ENCODE measurements around the gene LMX1A. TPM values are rescaled to one million over a fixed set of nuclear protein-coding genes. Genes with fewer than 3 reads are reported as not detected.

The LMX1A gene
- polyA plus RNA-seq, 1 donor (not counting 4 experiments of a cell fraction or from before 2014, with no cell fraction given) = not detected

DNA sequence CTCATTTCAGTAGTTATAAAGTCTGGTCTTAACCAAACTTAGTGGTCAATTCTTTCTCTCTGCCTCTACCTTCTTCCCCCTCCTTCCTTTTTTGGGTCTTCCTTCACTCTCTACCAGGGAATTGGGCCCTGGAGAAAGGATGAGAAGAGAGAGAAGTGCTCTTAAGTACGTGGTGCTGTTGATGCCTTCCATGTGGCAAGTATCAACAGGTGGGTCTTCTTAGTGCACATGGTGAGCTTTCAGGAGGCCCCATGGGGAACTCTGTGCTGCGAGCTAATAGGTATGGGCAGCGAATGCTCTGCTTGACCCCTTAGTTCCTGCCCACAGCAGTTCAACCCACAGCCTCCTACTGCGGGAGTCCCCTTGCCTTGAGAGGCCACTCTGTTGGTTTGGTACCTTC lies 39.4 kb upstream of the LMX1A start:
- no peaks in the 10 kb centered on the region for H4K20me1 ChIP-seq (ENCODE audit: control insufficient read depth, extremely low read depth, insufficient read depth, low read length)
- H3K79me2 ChIP-seq (ENCODE audit: control insufficient read depth, insufficient read depth, low read length) = no peaks in the 10 kb centered on the region
- no peaks in the 10 kb centered on the region for H3K36me3 ChIP-seq (ENCODE audit: control insufficient read depth in 2 of 2, extremely low read depth in 1 of 2, insufficient read depth in 2 of 2, low read length in 2 of 2)
- no peaks in the 10 kb centered on the region for H3K4me1 ChIP-seq (ENCODE audit: control insufficient read depth, extremely low read depth, insufficient read depth, low read length)
- no peak for FAIRE-seq
- DNase-seq (ENCODE audit: low read depth, low spot score) = no peak
- H3K4me2 ChIP-seq (ENCODE audit: control insufficient read depth, extremely low read depth, insufficient read depth, low read depth, low read length) = no peak overlapping the region
- H3K27me3 ChIP-seq (ENCODE audit: control insufficient read depth, extremely low read depth, insufficient read depth, low read length) = peaks cover 68% of the 10 kb centered on the region
- H3K9ac ChIP-seq (ENCODE audit: control insufficient read depth, extremely low read depth, insufficient read depth, low read length) = no peak overlapping the region
- no peak for TF ChIP-seq EZH2 (IDR thresholded peaks at IDR 0.05; ENCODE audit: low read length)
- TF ChIP-seq, protein P1, sequence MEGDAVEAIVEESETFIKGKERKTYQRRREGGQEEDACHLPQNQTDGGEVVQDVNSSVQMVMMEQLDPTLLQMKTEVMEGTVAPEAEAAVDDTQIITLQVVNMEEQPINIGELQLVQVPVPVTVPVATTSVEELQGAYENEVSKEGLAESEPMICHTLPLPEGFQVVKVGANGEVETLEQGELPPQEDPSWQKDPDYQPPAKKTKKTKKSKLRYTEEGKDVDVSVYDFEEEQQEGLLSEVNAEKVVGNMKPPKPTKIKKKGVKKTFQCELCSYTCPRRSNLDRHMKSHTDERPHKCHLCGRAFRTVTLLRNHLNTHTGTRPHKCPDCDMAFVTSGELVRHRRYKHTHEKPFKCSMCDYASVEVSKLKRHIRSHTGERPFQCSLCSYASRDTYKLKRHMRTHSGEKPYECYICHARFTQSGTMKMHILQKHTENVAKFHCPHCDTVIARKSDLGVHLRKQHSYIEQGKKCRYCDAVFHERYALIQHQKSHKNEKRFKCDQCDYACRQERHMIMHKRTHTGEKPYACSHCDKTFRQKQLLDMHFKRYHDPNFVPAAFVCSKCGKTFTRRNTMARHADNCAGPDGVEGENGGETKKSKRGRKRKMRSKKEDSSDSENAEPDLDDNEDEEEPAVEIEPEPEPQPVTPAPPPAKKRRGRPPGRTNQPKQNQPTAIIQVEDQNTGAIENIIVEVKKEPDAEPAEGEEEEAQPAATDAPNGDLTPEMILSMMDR (optimal IDR thresholded peaks at IDR 0.05 in 1 of 3, IDR thresholded peaks at IDR 0.05 in 1 of 3, conservative IDR thresholded peaks at IDR 0.05 in 1 of 3; ENCODE audit: extremely low read depth in 1 of 3, insufficient read depth in 2 of 3, low read length in 3 of 3) = no peak
- no peak overlapping the region for H3K27ac ChIP-seq (ENCODE audit: control insufficient read depth, insufficient read depth, low read length)
- no peak overlapping the region for H3K4me3 ChIP-seq (ENCODE audit: control insufficient read depth in 2 of 3, extremely low read depth in 1 of 3, insufficient read depth in 2 of 3, low read depth in 1 of 3, low read length in 3 of 3)
- H2AFZ ChIP-seq (ENCODE audit: control insufficient read depth, low read length) = no peak overlapping the region
- H3K9me3 ChIP-seq (ENCODE audit: control insufficient read depth, low read depth, low read length) = no peaks in the 10 kb centered on the region
- no peaks in the 10 kb centered on the region for H3K9me1 ChIP-seq (ENCODE audit: control insufficient read depth, extremely low read depth, insufficient read depth, low read length)
- dilution Hi-C loops (cut with MboI; ENCODE audit: extremely low pct_ligation_motif_present, low sequenced_read_pairs) = loop anchor here (10.0 kb wide), 1 partner anchor 199 kb away; no protein-coding TSS in a partner anchor

DNA sequence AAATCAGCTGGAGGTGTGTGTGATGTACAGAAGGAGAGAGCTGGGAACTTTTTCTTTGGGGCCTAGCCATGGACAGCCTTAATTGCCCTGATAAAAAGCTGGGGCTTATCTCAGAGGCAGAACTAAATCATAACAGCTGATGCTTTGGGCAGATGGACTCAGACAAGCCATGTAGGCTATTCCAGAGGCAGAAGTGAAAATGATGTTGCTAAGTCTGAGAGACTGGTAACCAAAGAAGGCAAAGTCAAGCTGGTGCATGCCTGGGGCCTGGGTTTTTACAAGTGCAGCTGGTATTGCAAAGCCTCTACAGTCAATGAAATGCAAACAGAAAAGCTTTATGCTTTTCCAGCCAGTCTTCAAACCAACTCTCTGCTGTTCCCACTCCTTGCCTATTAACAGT lies 39.0 kb upstream of the LMX1A start:
- no peak overlapping the region for H3K4me2 ChIP-seq (ENCODE audit: control insufficient read depth, extremely low read depth, insufficient read depth, low read depth, low read length)
- no peaks in the 10 kb centered on the region for H3K9me1 ChIP-seq (ENCODE audit: control insufficient read depth, extremely low read depth, insufficient read depth, low read length)
- no peaks in the 10 kb centered on the region for H4K20me1 ChIP-seq (ENCODE audit: control insufficient read depth, extremely low read depth, insufficient read depth, low read length)
- FAIRE-seq (no peak), DNase-seq (ENCODE audit: low read depth, low spot score) (no peak)
- dilution Hi-C loops (cut with MboI; ENCODE audit: extremely low pct_ligation_motif_present, low sequenced_read_pairs) = loop anchor here (10.0 kb wide), 1 partner anchor 199 kb away; no protein-coding TSS in a partner anchor
- TF ChIP-seq, protein P1 (optimal IDR thresholded peaks at IDR 0.05 in 1 of 3, IDR thresholded peaks at IDR 0.05 in 1 of 3, conservative IDR thresholded peaks at IDR 0.05 in 1 of 3; ENCODE audit: extremely low read depth in 1 of 3, insufficient read depth in 2 of 3, low read length in 3 of 3) = no peak
- no peak for TF ChIP-seq EZH2 (IDR thresholded peaks at IDR 0.05; ENCODE audit: low read length)
- peaks cover 66% of the 10 kb centered on the region for H3K27me3 ChIP-seq (ENCODE audit: control insufficient read depth, extremely low read depth, insufficient read depth, low read length)
- H3K9ac ChIP-seq (ENCODE audit: control insufficient read depth, extremely low read depth, insufficient read depth, low read length) = no peak overlapping the region
- H3K27ac ChIP-seq (ENCODE audit: control insufficient read depth, insufficient read depth, low read length) = no peak overlapping the region
- no peaks in the 10 kb centered on the region for H3K4me1 ChIP-seq (ENCODE audit: control insufficient read depth, extremely low read depth, insufficient read depth, low read length)
- H2AFZ ChIP-seq (ENCODE audit: control insufficient read depth, low read length) = no peak overlapping the region
- no peaks in the 10 kb centered on the region for H3K79me2 ChIP-seq (ENCODE audit: control insufficient read depth, insufficient read depth, low read length)
- H3K4me3 ChIP-seq (ENCODE audit: control insufficient read depth in 2 of 3, extremely low read depth in 1 of 3, insufficient read depth in 2 of 3, low read depth in 1 of 3, low read length in 3 of 3) = no peak overlapping the region
- H3K9me3 ChIP-seq (ENCODE audit: control insufficient read depth, low read depth, low read length) = no peaks in the 10 kb centered on the region
- H3K36me3 ChIP-seq (ENCODE audit: control insufficient read depth in 2 of 2, extremely low read depth in 1 of 2, insufficient read depth in 2 of 2, low read length in 2 of 2) = no peaks in the 10 kb centered on the region

Measured in keratinocyte (primary cell).